AG20443 (cell line): ENCODE results near the gene ALPK3.
A peak's percentile ranks its signal among the peaks of the same experiment; 100 is the strongest.

Experiments used
- DNase-seq: peaks from one replicate; pipeline ENCODE4 v3.0.0; 2012; ENCODE audit warnings: low spot score, mixed read lengths

Gene ALPK3

GRCh38 chr15:84892786-84893307, 75.7 kb downstream of the ALPK3 start:
- no peak for DNase-seq

GRCh38 chr15:84893607-84894006, 76.5 kb downstream of the ALPK3 start:
- DNase-seq = no peak

- DNase-seq = no peak
Measured at GRCh38 chr15:84894736-84895425, 77.7 kb downstream of the ALPK3 start.

GRCh38 chr15:84898761-84899160, 81.6 kb downstream of the ALPK3 start:
- DNase-seq = no peak

- DNase-seq = no peak
Measured at GRCh38 chr15:84899750-84900149, 82.6 kb downstream of the ALPK3 start.

GRCh38 chr15:84901540-84901939, 84.4 kb downstream of the ALPK3 start:
- no peak for DNase-seq

GRCh38 chr15:84903751-84904150, 86.6 kb downstream of the ALPK3 start:
- DNase-seq = no peak

- no peak for DNase-seq
Measured at GRCh38 chr15:84904419-84904818, 87.3 kb downstream of the ALPK3 start.

GRCh38 chr15:84905016-84905916, 88.1 kb downstream of the ALPK3 start:
- no peak for DNase-seq

GRCh38 chr15:84907731-84908130, 90.6 kb downstream of the ALPK3 start:
- DNase-seq = no peak

- DNase-seq = no peak
Measured at GRCh38 chr15:84908564-84908963, 91.4 kb downstream of the ALPK3 start.

GRCh38 chr15:84909029-84909428, 91.9 kb downstream of the ALPK3 start:
- no peak for DNase-seq

GRCh38 chr15:84909782-84910181, 92.6 kb downstream of the ALPK3 start:
- no peak for DNase-seq

- no peak for DNase-seq
Measured at GRCh38 chr15:84910928-84911623, 93.9 kb downstream of the ALPK3 start.

- DNase-seq = peak; percentile 89
Measured at GRCh38 chr15:84911879-84912660, 94.9 kb downstream of the ALPK3 start.

GRCh38 chr15:84913360-84913723, 96.2 kb downstream of the ALPK3 start:
- DNase-seq = no peak

GRCh38 chr15:84914351-84914750, 97.2 kb downstream of the ALPK3 start:
- no peak for DNase-seq

- DNase-seq = peak; percentile 83
Measured at GRCh38 chr15:84914909-84915605, 97.9 kb downstream of the ALPK3 start.

GRCh38 chr15:84915606-84915958, 98.4 kb downstream of the ALPK3 start:
- DNase-seq = no peak

GRCh38 chr15:84917452-84917851, 100.3 kb downstream of the ALPK3 start:
- no peak for DNase-seq

GRCh38 chr15:84919106-84919667, 102.0 kb downstream of the ALPK3 start:
- no peak for DNase-seq
